ENCODE results near the gene MRPS11. TPM values are rescaled to one million over a fixed set of nuclear protein-coding genes. Genes with fewer than 3 reads are reported as not detected.

The MRPS11 gene
- total and polyA plus RNA-seq, 2 of the 8 experiments (the other 6 are each of a cell fraction or from before 2014, with no cell fraction given), result 41.4 to 59.2 TPM

GRCh38 chr15:88518903-88519302 lies 51.4 kb downstream of the MRPS11 start:
- H3K79me1 ChIP-seq (ENCODE audit: low read depth, low read length), result no peaks in the 10 kb centered on the region
- no peak overlapping the region for H2BK12ac ChIP-seq (ENCODE audit: low read depth, low read length)
- peaks cover 0 to 4% (median 0%) of the 10 kb centered on the region in 4 experiments; a peak in 1 of 8 replicates for H3K36me3 ChIP-seq (ENCODE audit: control insufficient read depth in 2 of 4, insufficient read depth in 4 of 4, low read length in 3 of 4)
- H3K9me3 ChIP-seq (ENCODE audit: insufficient read depth in 2 of 2, low read depth in 1 of 2, low read length in 1 of 2), result peaks cover 0 to 6% of the 10 kb centered on the region in 2 experiments; a peak in 1 of 4 replicates
- no peak overlapping the region for H2BK20ac ChIP-seq (ENCODE audit: low read length)
- 95% methylated on average over 3 of the region's 3 CpGs; no CpG with 5 or more reads in 1 of the 2 experiments for WGBS, 2 experiments (ENCODE audit: extremely low coverage in 1 of 2, insufficient coverage in 1 of 2, insufficient read length in 1 of 2, insufficient replicate concordance in 2 of 2, low coverage in 1 of 2, low lambda C conversion rate in 2 of 2, missing lambda C conversion rate in 1 of 2)
- no peak overlapping the region for H3K56ac ChIP-seq (replicated peaks; ENCODE audit: insufficient read length, low read depth, low read length)
- FAIRE-seq, result no peak
- CTCF ChIA-PET (ENCODE audit: partially characterized antibody), result no interaction called here
- no peak overlapping the region for H2BK15ac ChIP-seq (ENCODE audit: low read length)
- H3K23ac ChIP-seq (ENCODE audit: insufficient read length), result no peak overlapping the region
- H2AFZ ChIP-seq (ENCODE audit: low read length), result no peak overlapping the region
- H3K4ac ChIP-seq (replicated peaks; ENCODE audit: insufficient read length, low read depth, low read length), result no peak overlapping the region
- H3K18ac ChIP-seq (ENCODE audit: extremely low read depth, low read length), result no peak overlapping the region; the same call in 1 of the 2 replicates
- no peak overlapping the region for H3K4me3 ChIP-seq (ENCODE audit: extremely low read depth in 1 of 4, insufficient read depth in 2 of 4, low read depth in 3 of 4, low read length in 4 of 4)
- no peaks in the 10 kb centered on the region for H4K20me1 ChIP-seq (replicated peaks in 1 of 2; ENCODE audit: control insufficient read depth in 1 of 2, insufficient read depth in 2 of 2, low read length in 2 of 2)
- POLR2A ChIA-PET (ENCODE audit: partially characterized antibody), result interaction anchor here (0.8 kb wide), 1 partner anchor 21 kb away, joined by 3 read pairs; no protein-coding TSS in a partner anchor
- no peak overlapping the region for H3K9ac ChIP-seq (replicated peaks in 1 of 4; ENCODE audit: extremely low read depth in 1 of 4, low read depth in 3 of 4, low read length in 3 of 4)
- H4K91ac ChIP-seq (replicated peaks; ENCODE audit: insufficient read length, low read length), result no peak overlapping the region
- H2BK5ac ChIP-seq (ENCODE audit: low read depth, low read length), result no peak overlapping the region
- no peak overlapping the region for H3K27ac ChIP-seq (ENCODE audit: low read depth, low read length)
- H3K14ac ChIP-seq (ENCODE audit: insufficient read length), result no peak overlapping the region
- H4K5ac ChIP-seq (ENCODE audit: insufficient read length, low read depth, low read length), result no peak overlapping the region
- no peaks in the 10 kb centered on the region for H3K79me2 ChIP-seq (ENCODE audit: control insufficient read depth in 1 of 2, insufficient read depth in 2 of 2, low read length in 2 of 2)
- H3K27me3 ChIP-seq (replicated peaks in 1 of 4; ENCODE audit: control insufficient read depth in 3 of 4, extremely low read depth in 1 of 4, insufficient read depth in 3 of 4, low read length in 3 of 4), result no peaks in the 10 kb centered on the region
- no peak for DNase-seq (ENCODE audit: low read depth in 1 of 2, low spot score in 2 of 2)
- no peaks in the 10 kb centered on the region for H3K4me1 ChIP-seq (replicated peaks in 1 of 4; ENCODE audit: control insufficient read depth in 3 of 4, insufficient read depth in 4 of 4, low read length in 3 of 4)
- no peak overlapping the region for H2BK120ac ChIP-seq (replicated peaks; ENCODE audit: low read depth, low read length)
- H3K4me2 ChIP-seq (ENCODE audit: insufficient read depth in 1 of 2, low read depth in 2 of 2, low read length in 2 of 2), result no peak overlapping the region
- peaks cover 2% of the 10 kb centered on the region; the same call in 1 of the 2 replicates for H3K23me2 ChIP-seq (ENCODE audit: low read depth, low read length)
- H2AK5ac ChIP-seq (ENCODE audit: low read depth, low read length), result no peak overlapping the region
- H4K8ac ChIP-seq (ENCODE audit: extremely low read depth, insufficient read depth, low read length), result no peak overlapping the region
- TF ChIP-seq NRF1 (IDR thresholded peaks at IDR 0.05; ENCODE audit: low read depth, low read length) (no peak), BCL11A (IDR thresholded peaks at IDR 0.05; ENCODE audit: low read depth in 2 of 2, low read length in 2 of 2) (no peak), TAF1 (IDR thresholded peaks at IDR 0.05; ENCODE audit: low read depth, low read length) (no peak), EP300 (IDR thresholded peaks at IDR 0.05; ENCODE audit: borderline replicate concordance in 1 of 2, low read depth in 2 of 2, low read length in 2 of 2) (no peak), GTF2F1 (IDR thresholded peaks at IDR 0.05; ENCODE audit: borderline replicate concordance, low read depth, low read length) (no peak), KDM1A (IDR thresholded peaks at IDR 0.05; ENCODE audit: borderline replicate concordance, low read length) (no peak), ASH2L (IDR thresholded peaks at IDR 0.05; ENCODE audit: low read length) (no peak), BRCA1 (IDR thresholded peaks at IDR 0.05; ENCODE audit: low read depth, low read length) (no peak), RFX5 (IDR thresholded peaks at IDR 0.05; ENCODE audit: borderline replicate concordance, low read depth, low read length) (no peak), HDAC2 (IDR thresholded peaks at IDR 0.05; ENCODE audit: borderline replicate concordance in 1 of 2, low read depth in 2 of 2, low read length in 2 of 2) (no peak), ATF2 (IDR thresholded peaks at IDR 0.05; ENCODE audit: low read length) (no peak), SAP30 (IDR thresholded peaks at IDR 0.05; ENCODE audit: insufficient read depth, insufficient replicate concordance, low read length) (no peak)

All from H1 (cell line).